Kidney (tissue), 14 donors: ENCODE measurements around the gene METTL17. TPM values are rescaled to one million over a fixed set of nuclear protein-coding genes. Genes with fewer than 3 reads are reported as not detected.
"Not testable (repeated sequence)": the region's sequence is repeated elsewhere in the genome, so short reads cannot be mapped to it uniquely, and the experiment has no call there.

Experiments used
- DNase-seq, 5 donors: peaks; one replicate each; pipeline ENCODE4 v3.0.0-alpha.2; 2013 to 2020
- FAIRE-seq: peaks from 2 replicates; lab custom pipeline; 2012; peaks lifted over from hg19 to GRCh38; lab: Jason Lieb, UNC
- H3K27ac ChIP-seq, 2 donors: one replicate each; pipeline ENCODE4 v1.7.0; 2013; ENCODE audit warnings: low read depth in 2 of 2, low read length in 2 of 2, inconsistent platforms in 1 of 2
- H3K27me3 ChIP-seq: one replicate; pipeline ENCODE4 v1.7.1; 2013; ENCODE audit warnings: low read length, inconsistent platforms; ENCODE audit not compliant: control insufficient read depth, insufficient read depth
- H3K36me3 ChIP-seq, 3 donors: one replicate each; pipeline versions ENCODE4 v1.7.0 to v1.7.1; 2013; ENCODE audit warnings: low read length in 3 of 3, control low read depth in 1 of 3, inconsistent platforms in 1 of 3; ENCODE audit not compliant: insufficient read depth in 3 of 3, control insufficient read depth in 2 of 3
- H3K4me1 ChIP-seq, 3 donors: one replicate each; pipeline versions ENCODE4 v1.7.0 to v1.7.1; 2013; ENCODE audit warnings: low read length in 3 of 3, inconsistent platforms in 1 of 3, low read depth in 1 of 3; ENCODE audit not compliant: control insufficient read depth in 2 of 3, insufficient read depth in 2 of 3
- H3K4me3 ChIP-seq, 3 donors: one replicate each; pipeline versions ENCODE4 v1.7.0 to v1.8.1; 2013; ENCODE audit warnings: low read length in 3 of 3, control low read depth in 1 of 3, inconsistent platforms in 1 of 3
- H3K9ac ChIP-seq, 3 donors: one replicate each; pipeline versions ENCODE4 v1.7.0 to v1.7.1; 2013; ENCODE audit warnings: low read length in 3 of 3, control low read depth in 1 of 3, inconsistent platforms in 1 of 3
- H3K9me3 ChIP-seq, 3 donors: one replicate each; pipeline versions ENCODE4 v1.7.0 to v1.7.1; 2013; ENCODE audit warnings: low read length in 3 of 3, control low read depth in 1 of 3, inconsistent platforms in 1 of 3; ENCODE audit not compliant: control insufficient read depth in 2 of 3, insufficient read depth in 1 of 3
- CTCF ChIP-seq: IDR thresholded peaks from 3 replicates; pipeline ENCODE4 v1.5.1; 2012; ENCODE audit warnings: mild to moderate bottlenecking, moderate library complexity, borderline replicate concordance; ENCODE audit not compliant: insufficient read depth; ENCODE audit errors: extremely low read depth
- intact Hi-C: fragments of 100-400 bp; cut with DNase I; formaldehyde crosslinking; loops from one replicate; pipeline ENCODE4 v1.11.1; 2022
- polyA plus RNA-seq: library from polyadenylated mRNA; stranded (reverse); fragments of 350-450 nt; fragmentation: Illumina TruSeq; extraction: RNeasy Lipid Tissue Mini Kit (QIAGEN cat#74804); gene quantifications from one replicate; pipeline ENCODE4 v1.2.3, GENCODE V29; 2014; ENCODE audit warnings: low read depth, low replicate concordance; ENCODE audit not compliant: insufficient read depth
- total RNA-seq: library from RNA; stranded (reverse); fragmentation: NEBNext Ultra II Directional; extraction: Animal tissue kit (Norgen Biotek cat#: 25700); gene quantifications from one replicate; pipeline ENCODE4 v1.2.1, GENCODE V29; 2021
- donor health status: control.
- donor health status: control.
- donor health status: control.
- donor health status: control.
- donor health status: control.
- donor health status: DM: yes; HTN: yes; CAD: no.
- donor health status: Normal renal cell carcinoma (clear cell type).

Gene METTL17
- total and polyA plus RNA-seq, 2 donors from 2014 or later: 53.2 to 68.6 TPM

- DNase-seq (no peak), FAIRE-seq (no peak)
- intact Hi-C loops: no loop called here
- H3K4me3 ChIP-seq: no peak overlapping the region
- no peaks in the 10 kb centered on the region for H3K9me3 ChIP-seq
- no peaks in the 10 kb centered on the region for H3K4me1 ChIP-seq
- H3K36me3 ChIP-seq: no peaks in the 10 kb centered on the region
- H3K9ac ChIP-seq: no peak overlapping the region
- H3K27ac ChIP-seq: no peak overlapping the region
- no peaks in the 10 kb centered on the region for H3K27me3 ChIP-seq
- no peak for TF ChIP-seq CTCF
Observed at GRCh38 chr14:20956376-20956976, 33.3 kb upstream of the METTL17 start.

GRCh38 chr14:20958946-20959345 is 30.8 kb upstream of the METTL17 start:
- H3K9ac ChIP-seq, H3K4me3 ChIP-seq, intact Hi-C loops, DNase-seq, H3K4me1 ChIP-seq, H3K27ac ChIP-seq, H3K36me3 ChIP-seq, FAIRE-seq, H3K9me3 ChIP-seq, H3K27me3 ChIP-seq: not testable (repeated sequence)

- H3K4me3 ChIP-seq: no peak overlapping the region
- intact Hi-C loops: no loop called here
- DNase-seq (no peak), FAIRE-seq (no peak)
- no peak overlapping the region for H3K9ac ChIP-seq
- H3K9me3 ChIP-seq: no peaks in the 10 kb centered on the region
- H3K27ac ChIP-seq: no peak overlapping the region
- H3K27me3 ChIP-seq: no peaks in the 10 kb centered on the region
- H3K36me3 ChIP-seq: no peaks in the 10 kb centered on the region
- TF ChIP-seq CTCF: no peak
- no peaks in the 10 kb centered on the region for H3K4me1 ChIP-seq
Observed at GRCh38 chr14:20969336-20969735, 20.4 kb upstream of the METTL17 start.

- H3K9ac ChIP-seq: peak overlapping the region in 1 of 3 donors; percentile 79
- no peaks in the 10 kb centered on the region for H3K4me1 ChIP-seq
- H3K27me3 ChIP-seq: no peaks in the 10 kb centered on the region
- peak overlapping the region; percentile 69 to 86 (median 73) for H3K4me3 ChIP-seq
- no peaks in the 10 kb centered on the region for H3K36me3 ChIP-seq
- H3K27ac ChIP-seq: no peak overlapping the region
- FAIRE-seq (no peak), DNase-seq (no peak)
- intact Hi-C loops: no loop called here
- no peaks in the 10 kb centered on the region for H3K9me3 ChIP-seq
- TF ChIP-seq CTCF: no peak
Observed at GRCh38 chr14:20970647-20970982, 19.2 kb upstream of the METTL17 start.
